Retinal pigment epithelial cell (primary cell): ENCODE measurements around the gene ITLN2.
"Not testable (repeated sequence)": the region's sequence is repeated elsewhere in the genome, so short reads cannot be mapped to it uniquely, and the experiment has no call there.

ENCODE experiments used
- DNase-seq: peaks from one replicate; pipeline ENCODE4 v3.0.0-alpha.2; 2010; ENCODE audit warnings: low read depth
- H3K4me3 ChIP-seq: 2 replicates; pipeline ENCODE4 v1.5.1; 2011; ENCODE audit warnings: mild to moderate bottlenecking, low read length, control low read depth, moderate library complexity
- TF ChIP-seq, protein P1 (sequence below): conservative IDR thresholded peaks from 2 replicates; pipeline ENCODE4 v1.5.1; 2011; ENCODE audit warnings: low read depth, low read length, control low read depth, inconsistent platforms

ITLN2 gene

DNA sequence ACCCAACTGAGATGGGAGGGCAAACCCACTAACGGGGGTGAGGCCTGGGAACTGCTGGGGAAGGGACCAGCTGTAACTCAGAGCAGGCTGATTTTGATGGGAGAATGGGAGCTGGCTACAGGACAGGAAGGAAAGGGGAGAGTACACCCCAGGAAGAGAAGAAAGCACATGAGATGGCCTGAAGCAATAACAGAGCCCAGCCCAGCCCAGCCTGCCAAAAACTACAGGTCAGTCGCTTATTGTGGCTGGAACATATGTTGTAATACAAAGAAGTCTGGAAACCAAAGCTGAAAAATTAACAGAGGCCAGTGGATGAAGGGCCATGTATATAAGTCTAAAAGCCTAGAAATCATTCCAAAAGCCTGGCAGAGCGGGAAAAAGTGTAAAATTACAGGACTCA lies 1.6 kb downstream of the ITLN2 start:
- no peak overlapping the region for H3K4me3 ChIP-seq
- DNase-seq, result no peak
- TF ChIP-seq, protein P1, sequence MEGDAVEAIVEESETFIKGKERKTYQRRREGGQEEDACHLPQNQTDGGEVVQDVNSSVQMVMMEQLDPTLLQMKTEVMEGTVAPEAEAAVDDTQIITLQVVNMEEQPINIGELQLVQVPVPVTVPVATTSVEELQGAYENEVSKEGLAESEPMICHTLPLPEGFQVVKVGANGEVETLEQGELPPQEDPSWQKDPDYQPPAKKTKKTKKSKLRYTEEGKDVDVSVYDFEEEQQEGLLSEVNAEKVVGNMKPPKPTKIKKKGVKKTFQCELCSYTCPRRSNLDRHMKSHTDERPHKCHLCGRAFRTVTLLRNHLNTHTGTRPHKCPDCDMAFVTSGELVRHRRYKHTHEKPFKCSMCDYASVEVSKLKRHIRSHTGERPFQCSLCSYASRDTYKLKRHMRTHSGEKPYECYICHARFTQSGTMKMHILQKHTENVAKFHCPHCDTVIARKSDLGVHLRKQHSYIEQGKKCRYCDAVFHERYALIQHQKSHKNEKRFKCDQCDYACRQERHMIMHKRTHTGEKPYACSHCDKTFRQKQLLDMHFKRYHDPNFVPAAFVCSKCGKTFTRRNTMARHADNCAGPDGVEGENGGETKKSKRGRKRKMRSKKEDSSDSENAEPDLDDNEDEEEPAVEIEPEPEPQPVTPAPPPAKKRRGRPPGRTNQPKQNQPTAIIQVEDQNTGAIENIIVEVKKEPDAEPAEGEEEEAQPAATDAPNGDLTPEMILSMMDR, result no peak

DNA sequence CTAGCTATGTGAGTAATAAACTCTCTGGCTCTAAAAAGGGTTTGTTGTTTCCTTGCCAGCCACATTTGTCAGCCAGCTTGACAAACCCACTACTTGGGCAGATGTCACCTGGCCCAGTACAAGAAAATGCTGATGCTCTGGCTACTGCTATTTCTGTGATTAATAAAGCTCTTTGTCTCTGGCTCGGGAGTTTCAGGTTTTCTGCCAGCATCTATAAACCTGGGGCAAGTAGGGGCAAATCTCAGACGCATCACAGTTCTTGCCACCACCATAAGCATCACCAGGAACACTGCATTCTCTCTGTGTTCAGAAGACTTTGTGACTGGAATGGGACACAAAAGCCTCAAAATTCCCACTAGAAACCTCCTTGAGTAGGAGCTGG lies 2.5 kb downstream of the ITLN2 start:
- no peak for DNase-seq
- TF ChIP-seq, protein P1, result no peak

DNA sequence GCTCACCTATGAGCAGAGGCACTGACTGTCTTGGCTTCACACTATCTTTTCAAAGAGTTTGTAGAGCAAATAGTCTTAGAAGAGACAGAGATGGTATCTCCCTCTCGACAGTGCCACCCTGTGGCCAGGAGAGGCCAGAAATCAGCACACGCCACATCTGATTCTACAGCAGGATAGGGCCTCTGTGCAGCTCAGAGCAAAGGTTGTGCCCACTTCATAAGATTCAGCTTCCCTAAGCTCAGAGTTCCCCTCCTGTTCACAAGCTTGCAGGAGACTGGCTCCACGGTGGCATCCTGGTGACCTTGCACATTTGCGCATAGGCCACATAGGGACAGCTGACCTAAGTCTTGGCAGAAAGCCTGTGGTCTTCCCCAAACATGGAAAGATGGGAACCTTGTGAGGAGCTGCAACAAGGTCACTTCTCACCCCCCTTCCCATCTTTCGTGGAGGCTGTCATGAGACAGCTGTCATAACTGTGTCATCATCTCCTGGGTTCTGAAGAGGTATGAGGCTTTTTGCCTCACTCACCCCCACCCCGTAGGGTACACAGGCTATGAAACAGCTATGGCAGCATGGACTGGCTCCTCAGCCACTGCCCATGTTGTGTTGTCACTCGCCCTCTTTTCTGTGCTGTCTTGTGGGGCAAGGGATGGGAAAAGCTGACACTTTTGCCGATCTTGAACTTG lies 3.0 kb downstream of the ITLN2 start:
- no peak for DNase-seq
- TF ChIP-seq, protein P1, result peak; percentile 84
- H3K4me3 ChIP-seq, result no peak overlapping the region

More for the DNA sequence above, 2.5 kb downstream of the ITLN2 start:
- H3K4me3 ChIP-seq, result no peak overlapping the region

DNA sequence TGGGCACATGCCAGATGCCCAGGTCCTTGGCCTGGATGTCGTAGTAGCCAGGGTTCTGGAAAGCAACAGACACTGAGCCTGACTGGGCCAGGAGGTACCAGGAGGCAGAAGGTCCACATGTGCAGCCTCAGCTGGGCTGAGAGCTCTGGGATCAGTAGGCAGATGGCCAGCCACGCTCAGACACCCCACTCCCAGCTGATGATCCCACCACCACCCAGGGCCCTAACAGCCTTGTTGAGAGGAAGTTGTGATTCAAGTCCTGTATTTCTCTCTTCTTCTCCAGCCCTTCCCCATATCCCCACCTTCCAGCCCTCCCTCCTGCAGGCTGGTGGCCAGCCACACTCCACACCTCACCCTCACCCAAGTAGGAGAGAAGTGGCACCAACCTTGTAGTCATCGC lies 4.0 kb downstream of the ITLN2 start:
- TF ChIP-seq, protein P1, result no peak
- no peak for DNase-seq

DNA sequence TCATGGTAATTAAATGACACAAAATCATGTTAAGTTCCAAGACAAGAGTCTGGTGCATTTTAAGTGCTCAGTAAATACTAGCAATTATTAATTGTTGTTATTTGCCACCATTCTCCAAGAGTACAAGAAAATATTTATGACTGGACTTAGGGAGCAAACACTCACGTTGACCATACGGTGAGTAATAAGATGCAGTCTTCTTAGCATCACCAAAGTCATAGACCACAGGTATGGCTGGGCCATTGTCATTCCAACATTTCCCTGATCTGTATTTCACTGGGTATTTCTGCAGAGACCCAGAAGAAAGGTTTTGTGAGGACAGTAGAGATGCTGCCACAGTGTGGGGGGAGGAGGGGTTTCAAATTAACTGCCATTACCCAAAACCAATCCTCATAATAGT lies 4.7 kb downstream of the ITLN2 start:
- no peak overlapping the region for H3K4me3 ChIP-seq
- no peak for DNase-seq
- TF ChIP-seq, protein P1, result no peak

More for the DNA sequence above, 4.0 kb downstream of the ITLN2 start:
- no peak overlapping the region for H3K4me3 ChIP-seq

DNA sequence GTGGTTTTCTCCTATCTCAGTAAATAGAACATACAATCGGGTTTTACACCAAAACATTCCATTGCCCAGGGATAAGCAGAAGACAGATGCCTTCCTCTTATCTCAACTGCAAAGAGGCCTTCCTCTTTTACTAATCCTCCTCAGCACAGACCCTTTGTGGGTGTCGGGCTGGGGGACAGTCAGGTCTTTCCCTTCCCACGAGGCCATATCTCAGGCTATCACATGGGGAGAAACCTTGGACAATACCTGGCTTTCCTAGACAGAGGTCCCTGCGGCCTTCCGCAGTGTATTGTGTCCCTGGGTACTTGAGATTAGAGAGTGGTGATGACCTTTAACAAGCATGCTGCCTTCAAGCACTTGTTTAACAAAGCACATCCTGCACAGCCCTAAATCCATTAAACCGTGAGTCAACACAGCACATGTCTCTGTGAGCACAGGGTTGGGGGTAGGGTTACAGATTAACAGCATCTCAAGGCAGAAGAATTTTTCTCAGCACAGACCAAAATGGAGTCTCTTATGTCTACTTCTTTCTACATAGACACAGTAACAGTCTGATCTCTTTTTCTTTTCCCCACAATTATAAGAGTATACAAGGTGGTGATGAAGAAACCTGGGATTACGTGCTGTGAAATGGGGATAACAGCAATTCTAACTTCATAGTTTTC lies 5.3 kb downstream of the ITLN2 start:
- DNase-seq, H3K4me3 ChIP-seq: not testable (repeated sequence)

DNA sequence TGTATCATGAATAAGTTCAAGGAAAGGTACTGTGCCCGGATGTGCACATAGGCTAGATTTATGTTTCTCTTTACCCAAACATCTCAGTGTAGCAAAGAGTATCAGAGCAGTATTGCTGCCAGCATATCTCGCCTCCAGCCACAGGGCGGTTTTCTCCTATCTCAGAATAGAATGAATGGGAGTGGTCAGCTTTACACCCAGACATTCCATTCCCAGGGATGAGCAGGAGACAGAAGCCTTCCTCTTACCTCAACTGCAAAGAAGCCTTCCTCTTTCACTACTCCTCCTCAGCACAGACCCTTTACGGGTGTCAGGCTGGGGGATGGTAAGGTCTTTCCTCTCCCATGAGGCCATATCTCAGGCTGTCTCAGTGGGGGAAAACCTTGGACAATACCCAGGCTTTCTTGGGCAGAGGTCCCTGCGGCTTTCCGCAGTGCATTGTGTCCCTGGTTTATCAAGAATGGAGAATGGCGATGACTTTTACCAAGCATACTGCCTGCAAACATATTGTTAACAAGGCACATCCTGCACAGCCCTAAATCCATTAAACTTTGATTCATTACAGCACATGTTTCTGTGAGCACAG lies 7.3 kb downstream of the ITLN2 start:
- not testable (repeated sequence) for DNase-seq, H3K4me3 ChIP-seq

DNA sequence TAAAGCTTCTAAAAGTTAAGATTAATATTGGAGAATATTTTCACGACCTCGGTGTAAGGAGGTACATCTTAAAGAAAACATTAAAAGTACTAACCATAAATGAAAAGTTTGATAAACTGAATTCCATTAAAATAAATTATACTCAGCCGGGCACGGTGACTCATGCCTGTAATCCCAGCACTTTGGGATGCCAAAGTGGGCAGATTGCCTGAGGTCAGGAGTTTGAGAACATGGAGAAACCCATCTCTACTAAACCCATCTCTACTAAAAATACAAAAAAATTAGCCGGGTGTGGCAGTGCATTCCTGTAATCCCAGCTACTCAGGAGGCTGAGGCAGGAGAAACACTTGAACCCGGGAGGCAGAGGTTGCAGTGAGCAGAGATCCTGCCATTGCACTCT lies 8.7 kb downstream of the ITLN2 start:
- peak; percentile 24 for DNase-seq
- not testable (repeated sequence) for H3K4me3 ChIP-seq
